Ishikawa (cell line): ENCODE data around the gene DBN1.

Experiments used
- CEBPB ChIP-seq: IDR thresholded peaks from 2 replicates; pipeline ENCODE4 v1.6.1; 2012
- CREB1 ChIP-seq: IDR thresholded peaks from 2 replicates; pipeline ENCODE4 v1.6.1; 2012; ENCODE audit warnings: low read depth
- EGR1 ChIP-seq: IDR thresholded peaks from 2 replicates; pipeline ENCODE4 v1.6.1; 2012
- EP300 ChIP-seq: IDR thresholded peaks from 2 replicates; pipeline ENCODE4 v1.6.1; 2012; ENCODE audit warnings: borderline replicate concordance
- FOXM1 ChIP-seq: IDR thresholded peaks from 2 replicates; pipeline ENCODE4 v1.6.1; 2012; ENCODE audit warnings: low read depth, borderline replicate concordance
- NFIC ChIP-seq: IDR thresholded peaks from 2 replicates; pipeline ENCODE4 v1.6.1; 2012
- RAD21 ChIP-seq: IDR thresholded peaks from 2 replicates; pipeline ENCODE4 v1.6.1; 2012; ENCODE audit warnings: low read depth
- REST ChIP-seq: IDR thresholded peaks from 2 replicates; pipeline ENCODE4 v1.6.1; 2012; ENCODE audit warnings: low read depth, mild to moderate bottlenecking
- TAF1 ChIP-seq: IDR thresholded peaks from 2 replicates; pipeline ENCODE4 v1.6.1; 2012; ENCODE audit warnings: low read depth, mild to moderate bottlenecking
- TCF12 ChIP-seq: IDR thresholded peaks from 2 replicates; pipeline ENCODE4 v1.6.1; 2012; ENCODE audit warnings: low read depth
- TEAD4 ChIP-seq: IDR thresholded peaks from 2 replicates; pipeline ENCODE4 v1.6.1; 2012
- USF1 ChIP-seq: IDR thresholded peaks from 2 replicates; pipeline ENCODE4 v1.6.1; 2012
- YY1 ChIP-seq: IDR thresholded peaks from 2 replicates; pipeline ENCODE4 v1.6.1; 2012; ENCODE audit warnings: low read depth
- ZBTB7A ChIP-seq: IDR thresholded peaks from 2 replicates; pipeline ENCODE4 v1.6.1; 2012; ENCODE audit warnings: low read depth
- TF ChIP-seq, protein P1 (sequence below): IDR thresholded peaks from 2 replicates; pipeline ENCODE4 v1.6.1; 2012

Gene DBN1

GRCh38 chr5:177458912-177459350, 14.5 kb downstream of the DBN1 start:
- no peak for TF ChIP-seq EP300
- TF ChIP-seq, protein P1, sequence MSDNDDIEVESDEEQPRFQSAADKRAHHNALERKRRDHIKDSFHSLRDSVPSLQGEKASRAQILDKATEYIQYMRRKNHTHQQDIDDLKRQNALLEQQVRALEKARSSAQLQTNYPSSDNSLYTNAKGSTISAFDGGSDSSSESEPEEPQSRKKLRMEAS = no peak
- no peak for TF ChIP-seq EGR1
- TF ChIP-seq USF1 = no peak
- TF ChIP-seq TAF1 = no peak
- no peak for TF ChIP-seq TCF12
- TF ChIP-seq ZBTB7A = no peak
- TF ChIP-seq YY1 = no peak
- TF ChIP-seq CEBPB = no peak
- TF ChIP-seq TEAD4 = no peak
- TF ChIP-seq CREB1 = no peak
- TF ChIP-seq NFIC = no peak
- no peak for TF ChIP-seq FOXM1
- TF ChIP-seq REST = no peak
- TF ChIP-seq RAD21 = no peak

DNA sequence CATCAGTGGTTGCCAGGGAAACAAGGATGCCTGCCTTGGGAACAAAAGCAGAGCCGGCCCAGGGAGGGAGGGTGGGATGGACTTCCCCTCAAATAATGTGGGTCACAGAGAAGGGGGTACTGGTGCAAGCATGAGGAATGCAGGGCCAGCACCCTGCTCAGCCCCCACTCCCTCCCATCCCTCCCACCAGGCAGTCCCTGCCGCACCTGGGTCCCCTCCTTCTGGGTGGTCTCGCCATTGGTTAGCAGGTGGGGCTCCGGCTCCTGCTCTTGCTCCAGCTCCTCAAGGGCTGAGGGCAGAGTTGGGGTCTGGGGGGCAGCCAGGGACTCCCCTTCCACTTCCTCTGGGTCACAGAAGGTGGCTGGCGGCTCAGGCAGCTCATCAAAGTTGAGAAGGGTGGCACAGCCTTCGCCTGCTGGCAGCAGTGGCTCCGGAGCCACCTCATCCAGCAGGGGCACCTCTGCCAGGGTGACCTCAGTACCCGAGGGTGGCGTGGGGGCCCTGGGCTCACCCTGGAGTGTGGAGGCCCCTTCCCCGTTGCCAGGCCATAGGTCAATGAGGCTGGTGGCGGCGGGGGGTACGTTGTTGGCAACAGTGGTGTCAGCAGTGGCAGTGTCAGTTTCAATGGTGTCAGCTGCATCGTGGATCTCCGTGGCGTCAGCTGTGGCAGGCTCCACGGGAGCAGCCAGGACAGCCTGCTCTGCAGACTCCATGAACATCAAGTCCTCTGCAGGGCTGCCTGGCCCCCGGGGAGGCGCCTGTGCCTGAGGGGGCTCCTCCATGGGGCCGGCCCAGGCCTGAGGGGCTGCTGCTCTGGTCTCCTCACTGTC, 15.4 kb downstream of the DBN1 start:
- TF ChIP-seq ZBTB7A (no peak), FOXM1 (no peak), CREB1 (no peak), CEBPB (no peak), YY1 (no peak), TCF12 (no peak), TAF1 (no peak), USF1 (no peak), EP300 (no peak), TEAD4 (no peak), RAD21 (no peak), NFIC (no peak), REST (no peak)

DNA sequence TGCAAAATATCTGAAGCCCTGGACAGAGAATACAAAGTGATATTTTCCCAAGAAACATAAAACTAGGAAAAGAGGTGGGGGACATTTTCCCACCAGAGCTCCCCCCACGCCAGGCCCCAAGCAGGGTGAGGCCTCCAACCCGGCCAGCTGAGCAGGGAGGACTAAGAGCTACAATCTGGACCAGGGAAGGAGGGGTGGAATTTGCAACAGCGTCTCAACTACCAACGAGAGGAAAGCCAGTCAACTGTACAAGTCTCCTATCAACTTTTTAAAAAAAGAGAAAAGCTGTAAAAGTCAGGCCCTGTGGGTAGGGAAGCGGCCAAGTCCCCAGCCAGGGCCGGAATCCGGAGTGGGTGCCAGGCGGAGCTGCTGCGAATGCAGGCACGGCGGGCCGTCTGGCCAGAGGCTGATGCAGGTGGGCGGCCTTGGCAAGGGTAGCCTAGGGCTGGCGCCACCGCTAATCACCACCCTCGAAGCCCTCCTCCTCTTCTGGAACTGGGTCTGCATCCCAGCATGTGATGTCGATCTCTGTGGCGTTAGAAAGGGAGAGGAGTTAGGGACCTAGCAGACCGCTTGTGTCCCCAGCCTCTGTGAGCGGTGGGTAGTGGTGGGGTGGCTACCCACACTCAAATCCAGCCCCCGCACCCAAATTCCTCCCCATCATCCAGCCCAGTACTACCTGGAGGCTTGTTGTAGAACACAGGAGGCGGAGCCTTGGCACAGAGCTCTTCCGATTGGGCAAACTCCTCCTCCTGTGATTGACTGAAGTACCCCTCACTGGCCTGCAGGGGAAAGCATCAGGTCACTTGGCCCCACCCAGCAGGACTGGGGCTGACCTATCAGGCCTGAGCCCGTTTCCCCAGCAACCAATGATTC, 16.2 kb downstream of the DBN1 start:
- TF ChIP-seq TCF12 (no peak), CEBPB (peak; percentile 21; the same call in 1 of the 2 replicates), EP300 (no peak), NFIC (0 out of 2 replicates have a peak, but pooled peaks have one; percentile 31)

GRCh38 chr5:177456591-177456964, 16.9 kb downstream of the DBN1 start:
- TF ChIP-seq CEBPB = no peak
- no peak for TF ChIP-seq YY1
- no peak for TF ChIP-seq NFIC
- TF ChIP-seq CREB1 = no peak
- no peak for TF ChIP-seq TCF12
- TF ChIP-seq, protein P1 = no peak
- no peak for TF ChIP-seq USF1
- TF ChIP-seq TAF1 = no peak
- TF ChIP-seq REST = no peak
